Loucy (cell line): Measurements from ENCODE around the gene HELB.

Source experiments
- EZH2phosphoT487 ChIP-seq: fragments of 200-600 bp; IDR thresholded peaks from 2 replicates; pipeline ENCODE4 v1.6.1; 2018; ENCODE audit warnings: antibody characterized with exemption, mild to moderate bottlenecking, moderate library complexity, borderline replicate concordance
- TF ChIP-seq, protein P1 (sequence below): fragments of 200-600 bp; sonication (generic); conservative IDR thresholded peaks from 2 replicates; pipeline ENCODE4 v1.5.1; 2014; ENCODE audit warnings: mild to moderate bottlenecking, antibody characterized with exemption, low read length

DNA sequence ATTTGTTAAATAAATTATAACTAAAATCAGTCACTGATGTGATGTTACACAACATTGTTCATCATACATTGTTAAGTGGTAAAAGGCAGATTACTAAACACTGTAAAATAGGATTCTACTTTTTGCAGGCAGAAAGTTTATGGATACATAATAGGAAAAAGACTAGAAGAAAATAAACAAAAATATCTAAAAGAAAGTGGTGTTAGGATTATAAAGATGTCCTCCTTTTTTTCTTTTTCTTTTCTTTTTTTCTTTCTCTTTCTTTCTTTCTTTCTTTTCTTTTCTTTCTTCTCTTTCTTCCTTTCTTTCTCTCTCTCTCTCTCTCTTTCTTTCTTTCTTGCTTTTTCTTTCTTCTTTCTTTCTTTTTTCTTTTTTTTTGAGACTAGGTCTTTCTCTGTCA lies 39.6 kb upstream of the HELB start:
- TF ChIP-seq, protein P1, sequence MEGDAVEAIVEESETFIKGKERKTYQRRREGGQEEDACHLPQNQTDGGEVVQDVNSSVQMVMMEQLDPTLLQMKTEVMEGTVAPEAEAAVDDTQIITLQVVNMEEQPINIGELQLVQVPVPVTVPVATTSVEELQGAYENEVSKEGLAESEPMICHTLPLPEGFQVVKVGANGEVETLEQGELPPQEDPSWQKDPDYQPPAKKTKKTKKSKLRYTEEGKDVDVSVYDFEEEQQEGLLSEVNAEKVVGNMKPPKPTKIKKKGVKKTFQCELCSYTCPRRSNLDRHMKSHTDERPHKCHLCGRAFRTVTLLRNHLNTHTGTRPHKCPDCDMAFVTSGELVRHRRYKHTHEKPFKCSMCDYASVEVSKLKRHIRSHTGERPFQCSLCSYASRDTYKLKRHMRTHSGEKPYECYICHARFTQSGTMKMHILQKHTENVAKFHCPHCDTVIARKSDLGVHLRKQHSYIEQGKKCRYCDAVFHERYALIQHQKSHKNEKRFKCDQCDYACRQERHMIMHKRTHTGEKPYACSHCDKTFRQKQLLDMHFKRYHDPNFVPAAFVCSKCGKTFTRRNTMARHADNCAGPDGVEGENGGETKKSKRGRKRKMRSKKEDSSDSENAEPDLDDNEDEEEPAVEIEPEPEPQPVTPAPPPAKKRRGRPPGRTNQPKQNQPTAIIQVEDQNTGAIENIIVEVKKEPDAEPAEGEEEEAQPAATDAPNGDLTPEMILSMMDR = no peak
- no peak for TF ChIP-seq EZH2phosphoT487
